ENCODE measurements around the gene APOBEC3B. TPM values are rescaled to one million over a fixed set of nuclear protein-coding genes. Genes with fewer than 3 reads are reported as not detected.

The APOBEC3B gene
- total and polyA plus RNA-seq, 9 of the 15 experiments (the other 6 are each of a cell fraction or from before 2014, with no cell fraction given): 5.9 to 166 (median 43.2) TPM

GRCh38 chr22:38981992-38982927 lies at the start of gene APOBEC3B (continued):
- no peak for TF ChIP-seq ZNF740 (CRISPR knock-in tag; IDR thresholded peaks at IDR 0.05)
- no peak for TF ChIP-seq ZNF740 (tag; IDR thresholded peaks at IDR 0.05)
- TF ChIP-seq NEUROD1 (IDR thresholded peaks at IDR 0.05; ENCODE audit: borderline replicate concordance, low read depth, low read length, partially characterized antibody): no peak
- TF ChIP-seq EWSR1 (IDR thresholded peaks at IDR 0.05; ENCODE audit: borderline replicate concordance, low read depth, partially characterized antibody): no peak
- TF ChIP-seq STAG1 (CRISPR knock-in tag; IDR thresholded peaks at IDR 0.05; ENCODE audit: borderline replicate concordance): no peak
- TF ChIP-seq ZZZ3 (IDR thresholded peaks at IDR 0.05): no peak
- TF ChIP-seq FOXK1 (CRISPR knock-in tag; IDR thresholded peaks at IDR 0.05; ENCODE audit: borderline replicate concordance): no peak
- no peak for TF ChIP-seq ZNF217 (CRISPR knock-in tag; IDR thresholded peaks at IDR 0.05)
- no peak for TF ChIP-seq SFPQ (IDR thresholded peaks at IDR 0.05; ENCODE audit: low read depth, low read length)
- no peak for TF ChIP-seq ZNF324 (CRISPR knock-in tag; IDR thresholded peaks at IDR 0.05)
- no peak for TF ChIP-seq NFIX (CRISPR knock-in tag; IDR thresholded peaks at IDR 0.05; ENCODE audit: low read depth)
- no peak for TF ChIP-seq ZNF280B (CRISPR knock-in tag; IDR thresholded peaks at IDR 0.05)
- no peak for TF ChIP-seq FOXO4 (CRISPR knock-in tag; IDR thresholded peaks at IDR 0.05)
- TF ChIP-seq TSHZ1 (CRISPR knock-in tag; IDR thresholded peaks at IDR 0.05): no peak
- no peak for TF ChIP-seq ZNF76 (CRISPR knock-in tag; IDR thresholded peaks at IDR 0.05; ENCODE audit: borderline replicate concordance)

Data from K562 (cell line).